Fibroblast of the conjunctiva (primary cell): ENCODE measurements around the gene CROCC2.

Experiments used
- DNase-seq: peaks from one replicate; pipeline ENCODE4 v3.0.0-alpha.2; 2010; ENCODE audit warnings: low read depth

CROCC2 gene

DNA sequence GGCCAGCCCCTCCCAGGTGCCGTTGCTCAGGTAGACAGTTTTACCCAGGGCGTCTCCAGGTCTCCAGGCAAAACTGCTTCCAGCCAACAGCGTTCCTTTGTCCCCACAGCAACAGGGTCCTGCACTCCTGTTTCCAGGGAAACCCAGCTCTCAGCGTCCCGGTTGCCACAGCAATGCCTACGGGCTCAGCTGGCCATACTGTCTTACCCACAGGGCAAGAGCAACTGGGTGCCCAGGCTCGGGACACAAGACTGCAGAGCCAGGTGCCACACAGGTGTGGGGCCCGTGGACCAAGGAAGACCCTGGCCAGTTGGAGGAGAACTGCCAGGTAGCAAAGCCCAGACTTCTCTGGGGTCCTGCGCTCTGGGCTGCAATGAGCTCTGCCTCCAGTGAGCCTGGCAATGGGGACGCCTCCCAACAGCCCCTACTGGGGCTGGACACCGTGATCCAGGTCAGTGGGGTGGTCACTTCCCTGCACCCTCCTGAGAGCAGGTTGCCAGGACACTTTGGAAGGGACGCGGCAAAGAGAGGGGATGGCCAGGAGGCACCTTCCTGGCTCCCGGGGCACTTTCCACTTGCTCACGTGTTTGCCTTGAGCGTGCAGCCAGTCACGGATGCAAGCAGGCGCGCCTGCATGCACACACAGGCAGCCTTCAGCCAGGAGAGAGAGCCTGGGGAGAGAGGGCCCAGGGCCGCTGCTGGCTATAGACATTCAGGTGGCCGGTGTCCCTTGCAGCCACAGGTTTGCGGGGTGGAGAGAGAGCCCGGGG is at the start of gene CROCC2:
TSS of gene CROCC2 (plus strand) at position 196 of the 770 bp plus-strand sequence. CDS start at position 374, 178 bp downstream.
- no peak for DNase-seq

GRCh38 chr2:240857039-240858008 is 48.8 kb upstream of the CROCC2 start:
- DNase-seq, result no peak

- no peak for DNase-seq
Measured at GRCh38 chr2:240858321-240858720, 47.8 kb upstream of the CROCC2 start.

DNA sequence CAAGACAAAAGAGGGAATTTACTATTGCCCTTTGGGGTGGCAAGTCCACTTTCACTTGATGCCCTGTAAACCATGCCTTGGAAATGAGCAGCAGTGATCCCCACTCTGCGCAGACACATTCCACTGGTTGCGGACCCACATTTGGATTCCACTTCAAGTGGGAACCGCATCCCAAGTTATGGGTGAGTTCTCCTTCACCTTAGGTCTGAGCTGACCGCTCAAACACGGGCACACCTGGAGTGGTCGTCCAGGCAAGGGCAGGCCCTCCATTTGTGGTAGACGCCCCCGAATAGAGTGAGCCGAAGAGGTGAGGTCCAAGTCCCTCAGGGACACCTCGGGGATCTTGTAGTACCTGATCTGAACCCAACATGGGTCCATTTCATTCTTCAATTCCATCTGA is 47.3 kb upstream of the CROCC2 start:
- DNase-seq, result no peak

- DNase-seq, result no peak
Measured at GRCh38 chr2:240861547-240861946, 44.6 kb upstream of the CROCC2 start.

DNA sequence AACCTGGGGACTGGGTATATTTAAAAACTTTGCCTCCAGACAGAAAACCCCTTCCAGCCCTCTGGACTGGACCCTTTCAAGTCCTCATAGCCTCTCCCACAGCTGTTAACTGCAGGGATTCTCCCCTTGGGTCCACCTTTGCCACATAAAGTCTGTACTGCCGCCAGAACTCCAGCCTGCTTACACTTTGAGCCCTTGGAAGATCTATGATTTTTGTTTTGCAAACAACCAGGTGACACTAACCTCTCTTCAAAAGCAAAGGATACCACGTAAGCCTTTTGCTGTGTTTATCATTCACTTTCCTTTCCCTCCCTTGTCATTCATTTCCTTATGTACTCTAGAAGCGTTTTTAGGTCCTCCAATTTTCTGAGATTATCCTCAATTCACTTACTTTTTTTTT is 41.7 kb upstream of the CROCC2 start:
- DNase-seq, result no peak

DNA sequence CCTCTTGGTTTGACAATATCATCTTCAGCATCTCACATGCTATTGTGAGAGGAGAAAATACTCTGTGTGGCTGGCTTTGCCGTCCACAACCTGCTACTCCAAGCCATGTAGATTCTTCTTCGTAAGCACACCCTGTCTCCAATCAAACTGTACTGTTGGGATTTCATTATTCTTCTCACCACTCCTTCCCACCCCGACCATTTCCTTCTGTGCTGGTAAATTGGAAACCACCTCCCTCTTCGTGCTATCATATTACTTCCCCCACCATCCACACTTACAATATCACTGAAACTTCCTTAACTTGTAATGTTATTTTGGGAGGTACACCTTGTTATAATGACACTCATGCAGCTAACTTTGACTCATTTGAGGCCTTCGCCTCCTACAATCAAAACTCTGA is 40.7 kb upstream of the CROCC2 start:
- no peak for DNase-seq

- DNase-seq, result peak; percentile 26
Measured at GRCh38 chr2:240868286-240869108, 37.6 kb upstream of the CROCC2 start, which contains the start of gene AGXT. AGXT (plus strand) TSS chr2:240868824; CDS start chr2:240868866, 42 bp downstream.

DNA sequence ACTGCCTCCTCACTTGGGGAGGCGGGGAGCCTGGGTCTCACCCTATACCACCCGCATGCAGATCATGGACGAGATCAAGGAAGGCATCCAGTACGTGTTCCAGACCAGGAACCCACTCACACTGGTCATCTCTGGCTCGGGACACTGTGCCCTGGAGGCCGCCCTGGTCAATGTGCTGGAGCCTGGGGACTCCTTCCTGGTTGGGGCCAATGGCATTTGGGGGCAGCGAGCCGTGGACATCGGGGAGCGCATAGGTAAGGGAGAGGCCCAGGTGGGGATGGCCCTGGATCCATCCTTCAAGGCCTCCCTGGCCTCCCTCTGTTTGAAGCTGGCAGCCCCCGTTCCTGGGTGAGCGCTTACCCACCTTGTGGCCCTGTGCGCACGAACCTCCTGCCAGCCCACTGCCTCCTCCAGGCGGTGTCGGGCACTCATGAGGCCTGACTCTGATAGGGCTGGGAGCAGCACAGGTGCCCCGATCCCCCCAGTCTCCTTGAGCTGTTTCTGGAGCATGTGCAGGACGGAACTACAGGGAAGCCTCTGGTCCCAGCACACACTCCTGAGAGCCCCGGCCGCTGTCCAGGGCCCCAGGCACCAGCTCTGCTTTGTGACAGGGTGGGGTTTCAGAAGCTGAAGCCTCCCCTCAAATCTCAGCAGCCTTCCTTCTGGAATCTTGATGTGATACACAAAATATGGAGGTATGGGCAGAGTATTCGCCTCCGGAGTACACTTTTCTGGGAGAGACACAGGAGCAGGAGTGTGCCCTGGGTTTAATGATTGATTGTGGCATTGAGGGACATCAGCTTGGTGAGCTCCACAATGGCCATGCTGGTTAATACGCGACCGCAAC is 36.8 kb upstream of the CROCC2 start:
- no peak for DNase-seq

GRCh38 chr2:240869956-240870875 is 35.9 kb upstream of the CROCC2 start:
- no peak for DNase-seq

GRCh38 chr2:240871071-240871958 is 34.8 kb upstream of the CROCC2 start:
- DNase-seq, result no peak

- no peak for DNase-seq
Measured at GRCh38 chr2:240872317-240873097, 33.6 kb upstream of the CROCC2 start.

GRCh38 chr2:240873098-240873788 is 32.9 kb upstream of the CROCC2 start:
- no peak for DNase-seq

GRCh38 chr2:240873805-240874714 is 32.1 kb upstream of the CROCC2 start:
- DNase-seq, result no peak

DNA sequence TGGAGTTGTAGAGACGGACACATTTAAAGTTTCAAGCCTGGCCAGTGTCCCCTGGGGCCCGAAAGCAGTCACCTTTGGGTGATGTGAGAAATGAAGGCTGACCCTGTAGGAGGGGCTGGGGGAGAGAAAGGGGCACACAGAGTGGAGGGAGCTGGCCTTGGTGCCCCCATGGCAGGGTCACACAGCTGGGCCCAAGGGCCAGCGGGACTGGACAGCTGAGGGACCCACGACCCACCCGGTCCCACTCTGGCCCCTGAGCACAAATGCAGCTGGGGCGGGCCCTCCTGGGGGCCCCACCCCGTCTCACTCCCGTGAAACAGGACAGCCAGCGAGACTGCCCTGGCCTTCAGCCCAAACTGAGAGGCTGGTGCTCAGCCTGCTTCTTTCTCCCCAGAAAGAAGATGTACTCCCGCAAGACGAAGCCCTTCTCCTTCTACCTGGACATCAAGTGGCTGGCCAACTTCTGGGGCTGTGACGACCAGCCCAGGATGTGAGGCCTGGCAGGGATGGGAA is 31.4 kb upstream of the CROCC2 start:
- DNase-seq, result no peak
